WTC11 (cell line): ENCODE measurements around the gene BEND5. TPM values are rescaled to one million over a fixed set of nuclear protein-coding genes. Genes with fewer than 3 reads are reported as not detected.

Experiments
- ATAC-seq: fragments of 200-7000 bp; cut with Tn5 transposase; 2 replicates; pipeline ENCODE4 v1.10.0; 2021; ENCODE audit warnings: mild to moderate bottlenecking, moderate library complexity
- CTCF ChIA-PET: fragments of 300-600 bp; sonication (Branson Sonifier 250); formaldehyde crosslinking; loops from one replicate; lab custom pipeline; 2021; ENCODE audit warnings: antibody characterized with exemption; lab: Charles Lee
- POLR2A ChIA-PET: fragments of 350-600 bp; sonication (Branson Sonifier 250); formaldehyde crosslinking; loops from one replicate; lab custom pipeline; 2021; ENCODE audit warnings: antibody characterized with exemption; lab: Charles Lee
- DNase-seq: peaks from one replicate; pipeline ENCODE4 v3.0.0; 2021; ENCODE audit warnings: low spot score
- H3K27ac Mint-ChIP-seq: 2 replicates; pipeline ENCODE4 v1.8.0; 2021; ENCODE audit warnings: mixed read lengths
- H3K27me3 Mint-ChIP-seq: 2 replicates; pipeline ENCODE4 v1.8.0; 2021; ENCODE audit warnings: low read depth, mild to moderate bottlenecking, moderate library complexity, mixed read lengths
- H3K36me3 Mint-ChIP-seq: 2 replicates; pipeline ENCODE4 v1.8.0; 2021; ENCODE audit warnings: mixed read lengths
- H3K4me1 Mint-ChIP-seq: 2 replicates; pipeline ENCODE4 v1.8.0; 2022; ENCODE audit warnings: mixed read lengths
- H3K4me3 Mint-ChIP-seq: 2 replicates; pipeline ENCODE4 v1.8.0; 2021; ENCODE audit warnings: mild to moderate bottlenecking, moderate library complexity, mixed read lengths
- H3K9me3 Mint-ChIP-seq: 2 replicates; pipeline ENCODE4 v1.8.0; 2021; ENCODE audit warnings: mixed read lengths
- CDX4 ChIP-seq: fragments of 250-450 bp; sonication (Bioruptor Pico); IDR thresholded peaks from 2 replicates; pipeline ENCODE4 v1.9.0; 2021; ENCODE audit warnings: moderate library complexity, mild to moderate bottlenecking, inconsistent platforms, borderline replicate concordance
- CTCF ChIP-seq: fragments of 200-600 bp; IDR thresholded peaks from 2 replicates; pipeline ENCODE4 v1.8.0; 2022; ENCODE audit warnings: antibody characterized with exemption
- E2F4 ChIP-seq: sonication (generic); formaldehyde crosslinking; IDR thresholded peaks from 2 replicates; pipeline ENCODE4 v1.8.1; 2022; ENCODE audit warnings: low read depth, mild to moderate bottlenecking, moderate library complexity, missing genetic modification reagents, borderline replicate concordance
- E2F5 ChIP-seq: sonication (generic); formaldehyde crosslinking; IDR thresholded peaks from 2 replicates; pipeline ENCODE4 v1.8.1; 2022; ENCODE audit warnings: mild to moderate bottlenecking, moderate library complexity, missing genetic modification reagents
- FOXJ3 ChIP-seq: sonication (generic); formaldehyde crosslinking; IDR thresholded peaks from 2 replicates; pipeline ENCODE4 v1.9.0; 2021; ENCODE audit warnings: missing genetic modification reagents, mild to moderate bottlenecking, borderline replicate concordance
- NFATC4 ChIP-seq: fragments of 250-450 bp; sonication (Bioruptor Pico); IDR thresholded peaks from 2 replicates; pipeline ENCODE4 v1.9.0; 2021; ENCODE audit warnings: mild to moderate bottlenecking
- PREB ChIP-seq: sonication (generic); formaldehyde crosslinking; IDR thresholded peaks from 2 replicates; pipeline ENCODE4 v1.8.1; 2022; ENCODE audit warnings: mild to moderate bottlenecking, missing genetic modification reagents, moderate library complexity, borderline replicate concordance
- PRRX2 ChIP-seq: fragments of 250-450 bp; sonication (Bioruptor Pico); IDR thresholded peaks from 2 replicates; pipeline ENCODE4 v1.8.0; 2021; ENCODE audit warnings: mild to moderate bottlenecking
- TEAD1 ChIP-seq: sonication (generic); formaldehyde crosslinking; IDR thresholded peaks from 2 replicates; pipeline ENCODE4 v1.8.0; 2022; ENCODE audit warnings: mild to moderate bottlenecking, missing genetic modification reagents
- ZBTB21 ChIP-seq: sonication (generic); formaldehyde crosslinking; IDR thresholded peaks from 2 replicates; pipeline ENCODE4 v1.8.1; 2023; ENCODE audit warnings: mild to moderate bottlenecking, missing genetic modification reagents, borderline replicate concordance
- ZBTB43 ChIP-seq: sonication (generic); formaldehyde crosslinking; IDR thresholded peaks from 2 replicates; pipeline ENCODE4 v1.8.1; 2023; ENCODE audit warnings: mild to moderate bottlenecking, missing genetic modification reagents
- ZNF232 ChIP-seq: sonication (generic); formaldehyde crosslinking; IDR thresholded peaks from 2 replicates; pipeline ENCODE4 v1.8.0; 2022; ENCODE audit warnings: mild to moderate bottlenecking, missing genetic modification reagents
- ZNF416 ChIP-seq: fragments of 250-450 bp; sonication (Bioruptor Pico); IDR thresholded peaks from 2 replicates; pipeline ENCODE4 v1.9.0; 2021; ENCODE audit warnings: mild to moderate bottlenecking, inconsistent platforms
- ZNF423 ChIP-seq: fragments of 250-450 bp; sonication (Bioruptor Pico); IDR thresholded peaks from 2 replicates; pipeline ENCODE4 v2.1.2; 2022; ENCODE audit warnings: mild to moderate bottlenecking, moderate library complexity
- total RNA-seq: library from RNA; stranded (reverse); gene quantifications from 3 replicates; pipeline ENCODE4 v1.2.3, GENCODE V29; 2021

The BEND5 gene
- total RNA-seq, 1 experiment from 2014 or later = 4.9 TPM

GRCh38 chr1:48807554-48808260 lies 31.0 kb upstream of the BEND5 start:
- no peak for DNase-seq

More at GRCh38 chr1:48807554-48808260, 31.0 kb upstream of the BEND5 start:
- Mint-ChIP-seq H3K27ac (no peak overlapping the region), H3K27me3 (no peaks in the 10 kb centered on the region), H3K4me1 (peaks cover 5% of the 10 kb centered on the region)
- CTCF ChIA-PET = no interaction called here
- ATAC-seq = peak; percentile 62
- TF ChIP-seq FOXJ3 (CRISPR knock-in tag) (no peak), ZBTB43 (CRISPR knock-in tag) (no peak), ZBTB21 (CRISPR knock-in tag) (no peak), PREB (no peak), TEAD1 (no peak), CTCF (no peak), E2F5 (CRISPR knock-in tag) (no peak), E2F4 (CRISPR knock-in tag) (no peak), ZNF423 (CRISPR knock-in tag) (no peak), NFATC4 (CRISPR knock-in tag) (no peak), PRRX2 (CRISPR knock-in tag) (no peak), ZNF232 (CRISPR knock-in tag) (no peak), CDX4 (CRISPR knock-in tag) (no peak), ZNF416 (CRISPR knock-in tag) (no peak)
- TF ChIP-seq, all 79 proteins: peak for 0
- POLR2A ChIA-PET = no interaction called here
- no peak overlapping the region for H3K4me3 Mint-ChIP-seq
- peaks cover 6% of the 10 kb centered on the region for H3K9me3 Mint-ChIP-seq
- no peaks in the 10 kb centered on the region for H3K36me3 Mint-ChIP-seq
